Middle frontal gyrus (tissue), 1 donor: ENCODE measurements around the gene RASA3.

Source experiments
- DNase-seq: peaks from one replicate; pipeline ENCODE4 v3.0.0-alpha.2; 2015; ENCODE audit warnings: low spot score; ENCODE audit errors: extremely low spot score

RASA3 gene

DNA sequence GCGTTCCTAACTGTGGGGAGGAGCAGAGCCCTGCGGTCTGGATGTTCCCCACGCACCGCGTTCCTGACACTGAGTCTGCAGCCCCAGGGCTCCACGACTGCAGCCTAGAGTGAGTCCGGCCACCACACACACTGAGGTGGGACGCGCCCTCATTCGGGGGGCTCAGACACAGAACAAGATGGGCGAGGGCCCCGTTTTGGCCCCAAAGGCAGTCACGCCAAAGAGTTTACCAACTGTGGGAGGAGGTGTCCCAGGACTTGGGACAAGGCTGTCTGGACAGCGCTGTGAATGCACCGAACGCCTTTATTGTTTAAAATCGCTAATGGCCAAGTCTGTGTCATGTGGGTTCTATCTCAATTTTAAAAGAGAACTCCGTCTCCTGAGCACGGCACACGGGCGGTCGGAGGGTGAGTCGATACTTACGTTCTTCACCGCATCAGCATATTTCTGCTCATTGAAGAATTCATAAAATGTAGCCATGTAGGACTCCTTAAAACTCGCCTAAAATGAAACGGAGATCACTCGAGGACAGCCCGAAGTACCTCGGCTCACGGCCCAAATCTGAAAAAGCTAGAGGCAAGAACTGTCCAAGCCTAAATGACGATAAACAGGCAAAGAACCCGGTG lies 123.3 kb downstream of the RASA3 start:
- DNase-seq = no peak

DNA sequence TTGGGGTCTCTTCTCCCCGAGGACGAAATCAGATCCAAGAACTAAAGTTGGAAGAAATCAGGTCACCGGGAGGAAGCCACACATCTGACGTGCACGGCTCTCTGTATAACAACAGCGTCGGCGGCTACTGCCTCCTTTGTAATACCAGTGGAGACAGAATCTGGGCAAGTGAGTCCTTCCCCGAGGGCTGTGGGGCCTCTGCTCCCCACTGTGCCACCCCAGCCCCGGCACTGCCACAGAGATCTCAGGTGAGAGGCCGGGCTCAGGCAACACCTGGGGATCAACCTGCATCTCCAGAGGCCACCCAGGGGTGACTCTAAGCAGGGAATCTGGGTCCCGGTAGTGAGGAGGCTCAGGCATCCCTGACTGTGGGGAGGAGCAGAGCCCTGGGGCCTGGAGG lies 124.9 kb downstream of the RASA3 start:
- DNase-seq = no peak

DNA sequence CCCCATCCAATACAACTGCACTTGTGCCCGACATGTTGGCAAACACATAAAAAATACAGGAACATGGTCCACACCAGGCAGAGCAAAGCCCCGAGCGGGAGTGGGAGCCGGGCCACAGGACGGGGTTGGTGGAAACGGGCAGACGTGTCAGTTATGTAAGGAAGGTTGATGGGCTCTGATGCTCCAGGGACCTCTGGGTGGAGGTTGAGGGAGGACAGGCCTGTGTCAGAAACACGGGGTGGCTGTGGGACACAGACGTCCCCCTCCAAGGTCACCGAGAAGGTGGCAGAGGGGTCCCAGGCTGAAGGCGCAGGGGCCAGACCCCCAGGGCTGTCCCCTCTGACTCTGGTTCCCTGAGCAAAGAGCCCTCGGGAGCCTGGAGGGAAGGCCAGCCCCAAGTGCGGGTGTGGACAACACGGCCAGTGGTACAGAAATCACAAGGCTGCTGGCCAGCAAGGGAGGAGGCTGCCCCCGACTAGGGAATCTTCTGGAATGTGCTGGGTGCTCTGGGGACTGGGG lies 127.2 kb downstream of the RASA3 start:
- no peak for DNase-seq

DNA sequence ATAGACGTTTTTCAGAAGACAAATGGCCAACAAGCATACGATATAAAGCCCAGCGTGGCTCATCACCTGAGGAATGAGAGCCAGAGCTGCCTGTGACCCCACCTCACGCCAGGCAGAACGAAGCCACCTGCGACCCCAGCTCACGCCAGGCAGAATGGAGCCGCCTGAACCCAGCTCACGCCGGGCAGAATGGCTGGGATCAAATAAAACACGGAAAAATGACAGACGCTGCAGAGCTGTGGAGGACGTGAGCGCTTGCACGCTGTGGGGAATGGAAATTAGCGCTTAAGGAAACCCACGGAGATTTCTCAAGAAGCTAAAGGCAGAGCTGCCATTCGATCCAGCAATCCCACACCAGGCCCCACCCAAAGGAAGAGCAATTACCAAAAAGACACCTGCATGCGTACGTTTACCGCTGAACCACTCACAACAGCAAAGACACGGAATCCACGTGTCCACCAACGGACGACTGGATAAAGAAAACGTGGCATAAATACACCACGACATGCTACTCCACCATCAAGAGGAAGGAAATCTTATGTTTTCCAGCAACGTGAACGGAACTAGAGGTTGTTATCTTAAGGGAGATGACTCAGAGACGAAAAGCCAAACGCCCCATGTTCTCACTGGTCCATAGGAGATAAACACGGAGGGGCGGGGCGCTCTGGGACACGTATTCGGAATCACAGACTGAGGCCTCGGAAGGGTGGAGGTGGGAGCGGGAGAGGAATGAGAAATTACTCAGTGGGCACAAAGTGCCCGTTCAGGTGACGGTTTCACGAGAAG lies 127.8 kb downstream of the RASA3 start:
- no peak for DNase-seq

DNA sequence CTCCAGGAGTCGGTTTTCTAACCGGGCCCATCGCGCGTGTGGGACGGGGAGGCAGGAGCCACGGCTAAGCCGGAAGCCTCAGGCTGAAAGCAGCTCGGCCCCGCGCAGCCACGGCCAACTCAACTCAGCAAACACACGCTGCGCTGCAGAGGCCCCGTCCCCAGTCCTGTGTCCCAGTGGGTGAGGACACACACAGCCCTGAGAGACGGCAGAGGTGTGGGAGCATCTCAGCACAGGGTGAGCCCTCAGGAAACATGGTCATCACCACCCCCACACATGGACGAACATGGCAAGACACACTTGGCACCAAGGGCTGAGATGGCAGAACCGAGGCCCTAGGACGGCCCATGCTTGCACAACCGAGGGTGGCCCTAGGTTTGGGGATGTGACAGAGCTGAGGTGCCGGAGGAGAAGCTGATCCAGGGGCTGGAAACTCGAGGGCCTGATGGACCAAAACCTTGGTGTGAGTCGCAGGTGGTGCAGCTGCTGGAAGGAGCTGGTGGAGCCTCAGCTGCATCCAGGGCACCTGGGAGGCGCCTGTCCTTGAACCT lies 129.6 kb downstream of the RASA3 start:
- DNase-seq = no peak

DNA sequence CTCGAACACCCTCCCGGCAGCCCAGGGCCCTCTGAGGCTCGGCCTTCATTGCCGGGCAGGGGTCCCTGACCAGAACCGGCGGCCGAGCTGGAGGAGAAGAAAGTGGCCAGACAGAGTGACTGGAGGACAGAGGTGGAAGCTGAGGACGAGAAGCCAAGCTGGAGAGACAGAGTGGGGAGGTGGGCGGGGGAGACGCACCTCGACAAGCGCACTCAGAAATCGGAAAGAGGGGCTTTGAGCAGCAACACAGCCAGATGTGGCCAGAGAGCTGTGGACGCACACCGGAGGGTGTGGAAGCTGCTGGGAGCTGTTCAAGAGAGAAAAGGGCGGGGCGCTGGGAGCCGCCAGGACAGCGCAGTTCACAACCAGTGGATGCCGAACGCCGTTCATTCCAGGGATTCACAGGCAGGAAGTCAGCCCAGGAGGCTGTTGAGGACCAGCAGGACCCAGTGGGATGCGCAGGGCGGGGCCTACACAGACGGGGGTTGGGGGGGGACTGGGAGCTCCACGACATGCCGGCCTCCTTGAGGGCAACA lies 130.3 kb downstream of the RASA3 start:
- no peak for DNase-seq

DNA sequence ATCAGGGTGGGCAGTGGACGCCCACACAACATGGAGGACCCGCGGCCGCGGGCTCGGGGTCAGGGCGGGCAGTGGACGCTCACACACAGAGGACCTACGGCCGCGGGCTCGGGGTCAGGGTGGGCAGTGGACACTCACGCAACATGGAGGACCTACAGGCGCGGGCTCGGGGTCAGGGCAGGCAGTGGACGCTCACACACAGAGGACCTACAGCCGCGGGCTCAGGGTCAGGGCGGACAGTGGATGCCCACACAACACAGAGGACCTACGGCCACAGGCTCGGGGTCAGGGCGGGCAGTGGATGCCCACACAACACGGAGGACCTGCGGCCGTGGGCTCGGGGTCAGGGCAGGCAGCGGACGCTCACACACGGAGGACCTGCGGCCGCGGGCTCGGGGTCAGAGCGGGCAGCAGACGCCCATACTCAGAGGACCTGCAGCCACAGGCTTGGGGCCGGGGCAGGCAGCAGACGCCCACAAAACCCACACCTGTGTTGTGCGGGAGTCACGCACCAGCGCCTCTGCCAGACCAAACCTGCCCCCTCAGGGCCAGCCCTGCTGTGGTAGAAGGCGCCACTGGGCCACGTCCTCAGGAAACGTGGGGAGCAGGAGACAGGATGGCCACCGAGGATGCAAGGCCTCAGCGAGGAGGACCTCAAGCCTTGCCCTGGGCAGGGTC lies 131.0 kb downstream of the RASA3 start:
- DNase-seq = no peak

DNA sequence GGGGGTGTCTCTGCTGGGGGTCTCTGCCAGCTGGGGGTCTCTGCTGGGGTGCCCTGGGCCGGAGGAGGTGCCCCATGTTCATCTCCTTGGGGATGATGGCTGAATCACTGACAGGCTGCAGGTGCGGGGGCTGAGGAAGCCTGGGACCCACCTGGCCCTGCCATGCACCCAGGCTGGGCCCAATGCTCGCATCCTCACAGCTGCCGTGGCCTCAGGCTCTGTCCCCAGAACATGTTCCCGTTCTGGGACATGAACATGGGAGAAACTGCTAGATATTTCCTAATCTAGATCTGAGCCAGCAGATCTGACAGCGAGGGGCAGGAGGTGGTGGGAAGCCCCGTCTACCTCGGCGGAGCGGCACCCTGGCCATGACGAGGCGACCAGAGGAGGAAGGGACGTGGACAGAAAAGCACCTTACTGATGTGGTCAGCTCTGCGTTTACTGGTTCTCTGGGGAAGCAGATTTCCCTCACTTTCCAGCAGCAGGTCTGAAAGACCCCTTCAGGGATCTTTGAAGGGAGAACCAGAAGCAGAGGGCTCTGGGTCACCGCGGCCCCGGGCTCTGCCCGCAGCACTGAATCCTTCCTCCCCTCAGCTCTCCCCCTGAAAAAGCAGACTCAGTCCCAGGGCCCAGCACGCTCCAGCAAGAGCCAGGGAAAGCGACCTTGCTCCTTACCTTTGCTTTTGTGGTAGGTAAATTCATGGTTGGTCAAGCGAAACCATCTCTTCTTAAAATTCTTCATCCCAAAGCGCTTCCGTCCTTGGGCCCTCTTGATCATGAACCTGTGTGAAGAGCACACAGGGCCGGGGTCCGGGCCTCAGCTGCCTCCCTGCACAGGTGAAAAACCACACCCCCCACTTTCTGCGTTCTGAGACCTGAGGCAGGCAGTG lies 132.0 kb downstream of the RASA3 start:
- DNase-seq = no peak

DNA sequence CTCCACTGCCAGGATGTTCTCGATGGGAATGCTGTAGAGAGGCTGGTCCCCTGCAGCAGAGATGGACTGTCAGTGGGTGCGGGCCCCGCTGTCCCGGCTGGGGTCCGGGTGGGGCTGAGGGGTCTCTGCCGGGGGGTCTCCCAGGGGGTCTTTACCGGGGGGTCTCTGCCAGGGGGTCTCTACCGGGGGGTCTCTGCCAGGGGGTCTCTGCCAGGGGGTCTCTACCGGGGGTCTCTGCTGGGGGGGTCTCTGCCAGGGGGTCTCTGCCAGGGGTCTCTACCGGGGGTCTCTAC lies 132.9 kb downstream of the RASA3 start:
- no peak for DNase-seq

DNA sequence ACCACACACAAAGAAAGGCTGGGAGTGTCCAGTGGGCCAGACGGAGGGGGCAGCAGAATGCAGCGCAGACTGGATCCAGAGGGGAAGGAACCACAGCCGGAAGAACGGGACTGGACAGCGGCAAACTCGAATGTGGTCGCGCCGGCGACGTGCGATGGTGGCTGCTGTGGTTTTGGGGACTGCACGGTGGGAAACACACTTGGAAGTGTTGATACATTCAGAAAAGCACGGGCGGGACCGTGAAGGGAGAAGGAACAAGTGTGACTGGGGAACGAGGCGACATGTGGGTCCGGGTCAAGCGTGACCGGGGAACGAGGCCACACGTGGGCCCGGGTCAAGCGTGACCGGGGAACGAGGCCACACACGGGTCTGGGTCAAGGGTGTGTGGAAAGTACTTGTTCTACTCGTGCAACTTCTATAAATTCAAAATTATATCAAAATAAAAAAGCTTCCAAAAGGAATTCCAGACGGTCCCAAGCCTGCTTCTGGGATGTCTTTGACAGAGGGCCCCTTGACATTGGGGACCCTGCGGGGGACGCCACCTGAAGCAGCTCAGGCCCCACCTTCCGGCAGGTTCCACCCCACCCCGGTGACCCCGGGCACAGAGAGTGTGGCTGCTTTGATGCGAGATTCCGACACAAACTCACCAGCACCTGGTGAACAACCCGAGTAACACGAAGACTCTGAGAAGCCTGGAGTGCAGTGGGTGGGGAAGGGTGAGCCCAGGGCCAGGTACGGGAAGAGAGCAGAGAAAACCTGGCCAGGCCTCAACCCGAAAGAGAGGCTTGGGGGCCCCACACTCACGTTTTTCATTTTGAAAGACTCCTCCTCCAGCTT lies 133.4 kb downstream of the RASA3 start:
- DNase-seq = no peak

DNA sequence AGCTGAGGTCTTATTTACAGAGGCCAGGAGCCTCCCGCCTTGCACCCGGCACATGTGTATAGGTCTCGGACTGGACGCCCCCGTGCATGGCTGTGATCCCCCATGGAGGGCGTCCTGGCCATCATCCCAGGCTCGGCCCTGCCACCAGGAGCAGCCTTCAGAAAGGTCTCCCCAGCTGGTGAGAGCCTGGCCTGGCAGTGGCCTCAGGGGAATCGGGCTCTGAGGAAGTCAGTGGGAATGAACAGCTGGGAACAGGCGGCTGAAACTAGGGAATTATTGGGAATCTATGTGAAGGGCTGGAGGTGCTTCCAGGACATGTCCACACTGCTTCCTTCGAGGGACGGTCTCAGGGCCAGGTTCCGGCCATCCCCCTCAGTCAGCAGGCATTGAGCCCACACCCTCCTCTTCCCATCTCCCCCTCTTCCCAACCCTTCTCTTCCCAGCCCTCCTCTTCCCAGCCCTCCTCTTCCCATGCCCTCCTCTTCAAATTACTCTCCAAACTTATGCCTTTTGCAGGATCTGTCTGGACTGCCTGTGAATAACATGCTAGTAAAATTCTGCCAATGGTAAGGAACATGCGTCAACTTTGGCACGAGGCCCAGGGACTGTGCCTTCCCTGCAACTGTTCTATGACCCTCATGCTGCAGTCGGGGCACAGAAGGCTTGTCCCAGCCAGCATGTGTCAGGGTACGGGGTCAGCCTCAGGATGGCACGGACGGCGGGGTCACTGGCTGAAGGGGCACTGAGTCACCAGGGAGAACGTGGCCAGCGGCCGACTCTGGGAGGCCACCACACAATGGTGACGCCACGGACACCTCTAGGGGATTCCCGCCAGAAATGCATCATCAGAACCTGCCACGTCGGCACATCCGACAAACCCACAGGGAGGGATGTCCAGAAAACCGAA lies 134.3 kb downstream of the RASA3 start:
- DNase-seq = no peak

DNA sequence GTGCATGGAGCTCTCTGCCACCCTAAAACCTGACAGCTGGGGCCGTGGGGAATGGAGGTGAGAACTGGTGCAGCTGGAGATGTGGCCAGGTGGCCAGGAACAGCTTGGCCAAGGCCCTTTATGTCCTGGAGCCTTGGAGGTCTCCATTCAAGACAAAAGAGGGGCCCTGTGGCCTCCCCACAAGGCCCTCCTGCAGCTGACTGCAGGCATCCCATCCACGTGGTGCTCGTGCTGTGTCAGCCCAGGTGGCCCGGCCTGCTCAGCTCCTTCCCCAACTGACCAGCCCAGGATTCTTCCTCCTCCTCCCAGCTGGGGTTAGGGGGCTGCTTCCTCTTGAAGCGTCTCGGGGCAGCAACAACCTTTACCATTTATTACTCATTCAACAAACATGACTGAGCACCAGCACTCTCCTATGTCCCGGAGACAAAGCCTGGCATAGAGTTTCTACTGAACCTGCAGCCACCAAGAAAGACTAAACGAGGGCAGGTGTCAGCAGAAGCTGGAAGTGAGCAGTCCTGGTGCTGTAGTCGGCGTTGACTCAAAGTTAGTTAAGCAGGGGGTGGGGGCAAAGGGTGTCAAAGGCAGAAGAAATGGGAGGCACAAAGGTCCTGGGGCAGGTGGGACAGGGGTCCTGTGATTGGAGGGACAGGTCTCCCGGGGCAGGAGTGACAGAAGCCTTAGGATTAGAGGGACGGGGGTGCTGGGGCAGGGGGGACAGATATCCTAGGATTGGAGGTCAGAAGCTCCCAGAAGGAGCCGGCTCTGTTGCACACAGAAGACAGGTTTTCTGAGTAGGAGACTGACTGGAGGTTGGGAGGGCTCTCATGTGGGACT lies 135.3 kb downstream of the RASA3 start:
- DNase-seq = no peak

DNA sequence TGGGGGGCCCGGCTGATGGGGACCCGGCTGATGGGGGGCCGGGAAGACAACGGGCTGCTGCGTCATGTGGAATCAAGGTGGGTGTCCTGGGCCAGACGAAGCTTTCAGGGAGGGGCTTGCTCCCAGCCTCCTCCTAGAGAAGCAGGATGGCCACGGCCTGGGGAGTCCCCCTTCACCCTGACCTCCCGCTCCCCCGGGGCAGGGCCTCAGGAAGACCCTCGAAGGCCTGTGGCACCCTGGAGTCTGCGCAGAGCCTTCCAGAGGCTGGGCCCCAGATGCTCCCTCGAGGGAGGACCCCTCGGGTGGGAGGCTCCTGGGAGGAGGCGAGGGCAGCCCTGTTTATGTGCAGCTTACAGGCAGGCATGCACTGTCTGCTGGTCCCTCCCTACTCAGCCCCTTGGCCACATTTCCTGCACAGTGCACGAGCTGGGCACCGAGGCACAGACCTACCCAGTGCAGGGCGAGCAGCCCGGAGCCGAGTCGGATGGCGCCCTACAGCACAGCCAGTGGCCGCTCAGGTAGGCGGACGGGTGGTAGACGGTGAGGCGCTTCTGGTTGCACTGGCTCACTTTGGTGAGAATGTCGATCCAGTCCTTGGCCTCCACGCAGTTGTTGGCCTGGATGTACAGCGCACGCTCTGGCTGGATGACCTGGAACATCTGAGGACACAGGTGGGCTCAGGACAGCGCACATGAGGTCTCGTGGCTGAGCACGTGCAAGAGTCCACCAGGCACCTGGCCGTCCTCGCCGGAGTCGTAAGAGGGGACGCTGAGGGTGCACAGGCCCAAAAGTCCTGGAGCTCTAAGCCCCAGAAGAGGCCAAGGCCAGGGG lies 136.1 kb downstream of the RASA3 start:
- DNase-seq = no peak

DNA sequence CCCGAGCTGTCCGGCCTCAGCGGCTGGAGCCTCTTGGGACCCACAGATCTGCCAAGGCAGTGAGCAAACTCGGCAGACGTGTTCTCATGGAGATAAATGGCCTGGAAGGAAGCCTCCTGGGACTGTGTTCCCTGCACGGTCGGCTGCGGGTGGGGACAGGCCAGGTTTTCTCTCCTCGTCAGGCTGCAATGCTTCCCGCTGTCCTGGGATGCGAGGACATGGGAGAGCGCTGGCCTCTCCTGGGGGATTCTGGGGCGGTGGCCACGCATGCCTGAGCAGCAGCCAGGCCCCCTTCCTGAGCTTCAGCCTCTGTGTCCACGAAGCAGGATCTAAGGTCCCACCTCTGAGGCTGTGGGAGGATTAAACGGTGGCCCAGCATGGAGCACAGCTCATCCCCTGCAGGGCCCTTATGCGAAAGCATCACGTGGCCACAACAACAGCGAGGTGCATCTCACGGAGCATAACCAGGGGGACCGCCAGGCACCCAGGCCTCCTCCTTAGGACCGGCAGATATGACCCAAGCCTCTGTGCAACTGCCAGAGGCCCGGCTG lies 137.3 kb downstream of the RASA3 start:
- no peak for DNase-seq

DNA sequence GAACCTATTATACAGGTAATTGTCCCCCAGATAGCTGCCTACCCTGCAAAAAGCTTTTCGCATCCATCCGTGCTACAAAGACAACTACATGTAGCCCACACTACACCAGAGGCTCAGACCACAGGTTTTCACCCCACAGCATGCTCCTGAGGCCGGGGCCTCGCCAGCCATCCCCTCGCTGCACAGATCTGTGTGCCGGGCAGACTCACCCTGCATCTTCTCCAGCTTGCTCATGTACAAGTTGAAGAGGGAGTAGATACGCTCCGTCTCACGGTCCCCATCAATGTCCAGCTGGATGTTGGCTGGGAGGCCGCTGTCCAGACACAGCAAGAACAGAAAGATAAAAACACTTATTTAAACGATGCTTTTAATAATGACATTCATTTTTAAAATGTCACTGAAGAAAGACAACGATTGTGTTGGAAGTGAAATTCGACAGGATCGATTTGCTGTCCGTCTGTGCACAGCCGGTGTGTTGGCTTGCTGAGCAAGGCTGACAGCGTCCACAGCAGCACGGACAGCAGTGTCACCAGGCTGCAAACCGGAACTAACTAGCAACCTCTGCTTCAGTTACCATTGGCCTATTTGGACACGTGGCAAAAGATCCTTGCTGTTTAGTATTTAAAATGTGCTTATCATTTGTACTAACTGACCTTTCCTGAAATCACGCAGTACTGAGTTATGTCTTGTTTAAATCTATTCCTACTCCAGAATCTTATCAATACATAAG lies 140.0 kb downstream of the RASA3 start:
- no peak for DNase-seq

DNA sequence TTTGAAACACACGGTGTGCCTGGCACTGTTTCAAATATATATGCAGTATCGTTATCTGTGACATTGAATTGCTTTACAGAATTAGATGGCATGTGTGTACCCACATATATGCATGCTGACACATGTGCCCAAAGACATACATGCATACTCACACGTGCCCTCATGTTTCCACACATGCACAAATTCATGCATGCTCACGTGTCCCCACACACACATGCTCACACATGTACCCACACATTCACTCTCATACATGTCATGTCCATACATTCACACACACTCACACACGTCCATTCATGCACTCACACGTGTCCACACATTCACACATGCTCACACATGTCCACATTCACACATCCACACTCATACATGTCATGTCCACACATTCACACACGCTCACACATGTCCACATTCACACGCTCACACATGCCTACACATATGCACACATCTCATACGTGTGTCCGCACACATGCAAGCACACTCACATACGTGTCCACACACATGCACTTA lies 140.7 kb downstream of the RASA3 start:
- DNase-seq = no peak
